HG02798 (cell line): ENCODE results near the gene UPK3BL1.
"Not testable (repeated sequence)": the region's sequence is repeated elsewhere in the genome, so short reads cannot be mapped to it uniquely, and the experiment has no call there.

Source experiments
- ATAC-seq: cut with Tn5 transposase; IDR thresholded peaks from one replicate; pipeline ENCODE4 v1.9.1; 2021; ENCODE audit warnings: mild to moderate bottlenecking; ENCODE audit not compliant: unreplicated experiment, poor library complexity

The UPK3BL1 gene, protein sequence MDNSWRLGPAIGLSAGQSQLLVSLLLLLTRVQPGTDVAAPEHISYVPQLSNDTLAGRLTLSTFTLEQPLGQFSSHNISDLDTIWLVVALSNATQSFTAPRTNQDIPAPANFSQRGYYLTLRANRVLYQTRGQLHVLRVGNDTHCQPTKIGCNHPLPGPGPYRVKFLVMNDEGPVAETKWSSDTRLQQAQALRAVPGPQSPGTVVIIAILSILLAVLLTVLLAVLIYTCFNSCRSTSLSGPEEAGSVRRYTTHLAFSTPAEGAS

DNA sequence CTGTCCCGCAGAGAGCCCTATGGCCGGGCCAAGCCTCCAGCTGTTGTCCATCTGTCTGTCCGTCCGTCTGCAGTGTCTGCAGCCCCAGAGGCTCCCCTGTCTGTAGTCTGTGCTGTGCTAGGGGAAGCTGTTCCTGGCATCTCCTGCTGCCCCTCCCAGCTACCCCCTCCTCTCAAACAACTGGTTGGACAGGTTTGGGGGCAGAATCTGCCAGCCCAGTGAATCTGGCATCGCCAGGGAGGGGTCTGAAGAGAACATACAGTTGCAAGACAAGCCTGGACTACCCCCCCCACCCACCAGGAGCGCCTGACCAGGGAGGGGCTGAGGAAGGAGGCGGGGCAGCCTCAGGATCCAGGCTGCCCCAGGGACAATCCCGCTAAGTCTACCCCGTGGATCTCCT is at the start of gene UPK3BL1:
Gene UPK3BL1 (minus strand): TSS at position 101 of the 400 bp plus-strand sequence. CDS start 50 bp downstream, at position 51.
- ATAC-seq = not testable (repeated sequence)

DNA sequence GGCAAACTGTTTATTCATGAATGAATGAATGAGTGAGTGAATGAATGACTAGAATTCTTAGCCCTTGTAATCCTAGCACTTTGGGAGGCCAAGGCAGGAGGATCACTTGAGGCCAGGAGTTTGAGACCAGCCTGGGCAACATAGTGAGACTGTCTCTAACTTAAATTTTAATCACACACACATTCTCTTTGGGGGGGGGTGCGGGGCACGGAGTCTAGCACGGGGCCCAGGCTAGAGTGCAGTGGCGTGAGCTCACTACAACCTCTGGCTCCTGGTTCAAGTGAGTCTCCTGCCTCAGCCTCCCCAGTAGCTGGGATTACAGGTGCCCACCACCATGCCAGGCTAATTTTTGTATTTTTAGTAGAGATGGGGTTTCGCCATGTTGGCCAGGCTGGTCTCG is 48.0 kb upstream of the UPK3BL1 start:
- ATAC-seq = not testable (repeated sequence)

GRCh38 chr7:102689436-102690282 is 47.1 kb upstream of the UPK3BL1 start:
- ATAC-seq = peak; percentile 67

GRCh38 chr7:102688299-102689036 is 45.9 kb upstream of the UPK3BL1 start:
- peak; percentile 77 for ATAC-seq

DNA sequence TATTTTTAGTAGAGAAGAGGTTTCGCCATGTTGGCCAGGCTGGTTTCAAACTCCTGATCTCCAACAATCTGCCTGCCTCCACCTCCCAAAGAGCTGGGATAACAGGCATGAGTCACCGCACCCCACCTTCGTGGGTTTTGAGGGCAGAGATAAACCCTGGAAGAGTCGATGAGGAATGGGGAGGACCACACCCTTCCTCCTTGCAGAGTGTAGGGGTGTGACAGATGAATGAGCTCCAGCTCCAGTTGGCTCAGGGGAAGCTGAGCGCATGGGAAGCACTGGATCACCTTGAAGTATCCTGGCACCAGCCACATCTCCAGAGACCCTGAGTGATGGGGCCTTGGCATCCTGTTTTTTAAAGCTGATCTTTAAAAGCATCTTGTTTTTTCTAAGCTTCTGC is 40.0 kb upstream of the UPK3BL1 start:
- ATAC-seq = not testable (repeated sequence)

DNA sequence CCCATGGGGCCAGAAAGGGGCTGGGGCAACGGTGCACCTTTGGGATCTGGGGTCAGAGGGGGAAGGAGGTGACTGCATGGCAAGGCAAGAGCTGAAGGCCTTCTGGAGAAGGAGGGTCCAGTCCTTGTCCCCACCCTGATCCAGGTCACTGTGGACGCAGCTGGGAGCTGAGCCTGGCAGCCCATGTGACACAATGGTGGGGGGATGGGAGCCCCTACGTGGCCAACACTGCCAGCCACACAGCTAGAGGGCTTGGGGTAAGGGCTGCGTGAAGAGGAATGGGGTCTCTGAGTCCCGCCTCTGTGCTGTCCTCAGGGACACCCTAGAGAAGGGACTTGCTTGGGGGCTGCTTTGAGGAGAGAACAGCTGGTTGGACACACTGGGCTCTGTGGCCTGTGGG is 38.2 kb upstream of the UPK3BL1 start:
- ATAC-seq = not testable (repeated sequence)

DNA sequence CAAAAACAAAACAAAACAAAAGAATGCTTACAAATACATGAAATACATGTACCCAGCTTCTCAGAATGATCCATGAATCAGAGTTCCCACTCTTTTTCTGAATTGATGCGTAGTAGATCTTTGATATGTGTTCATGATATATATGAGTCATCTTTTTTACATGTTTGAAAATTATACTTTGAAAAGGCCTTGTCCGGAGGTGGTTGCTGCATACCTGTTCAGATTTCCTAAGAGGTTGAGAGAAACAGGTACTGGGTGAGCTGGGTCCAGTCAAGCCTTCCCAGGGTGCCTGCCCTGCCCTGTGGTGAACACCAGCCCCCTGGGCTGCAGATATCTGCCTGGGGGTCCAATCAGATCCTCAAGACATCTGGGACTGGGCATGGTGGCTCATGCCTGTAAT is 33.0 kb upstream of the UPK3BL1 start:
- ATAC-seq = not testable (repeated sequence)

GRCh38 chr7:102673447-102674067 is 31.0 kb upstream of the UPK3BL1 start:
- not testable (repeated sequence) for ATAC-seq

GRCh38 chr7:102671956-102672307 is 29.3 kb upstream of the UPK3BL1 start:
- ATAC-seq = peak; percentile 34

- ATAC-seq = peak; percentile 81
Measured at GRCh38 chr7:102671166-102671955, 28.8 kb upstream of the UPK3BL1 start, which contains the start of gene POLR2J2. Gene POLR2J2, minus strand, starts transcription at chr7:102671663. Its CDS starts 62 bp downstream, at chr7:102671601.

- not testable (repeated sequence) for ATAC-seq
Measured at GRCh38 chr7:102667523-102667922, 24.9 kb upstream of the UPK3BL1 start.

GRCh38 chr7:102666850-102667249 is 24.3 kb upstream of the UPK3BL1 start:
- not testable (repeated sequence) for ATAC-seq

GRCh38 chr7:102664765-102665164 is 22.2 kb upstream of the UPK3BL1 start:
- ATAC-seq = not testable (repeated sequence)

DNA sequence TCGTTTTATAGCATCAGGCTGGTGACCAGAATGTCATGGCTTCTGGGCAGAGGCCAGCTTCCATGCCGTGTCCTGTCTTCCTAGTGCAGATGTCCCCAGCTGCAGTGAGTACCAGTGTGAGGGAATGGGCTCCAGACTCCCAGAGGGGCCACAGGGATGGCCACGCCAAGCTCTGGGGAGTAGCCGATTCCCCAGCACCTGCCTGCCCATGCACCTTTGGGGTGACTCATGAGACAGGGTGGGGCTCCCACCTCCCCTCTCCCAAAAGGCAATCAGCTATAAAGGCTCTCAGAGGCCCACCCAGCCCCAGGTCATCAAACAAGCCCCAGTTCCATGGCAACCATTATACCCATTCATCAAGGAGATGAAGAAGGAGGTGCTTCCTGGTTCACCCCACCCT is 7.3 kb upstream of the UPK3BL1 start, which contains the start of gene SPDYE2B:
Gene SPDYE2B (plus strand): TSS at position 396 of the 400 bp plus-strand sequence. CDS start 2,030 bp downstream, outside the sequence.
- ATAC-seq = not testable (repeated sequence)

- ATAC-seq = not testable (repeated sequence)
Measured at GRCh38 chr7:102647813-102648212, 5.2 kb upstream of the UPK3BL1 start.

GRCh38 chr7:102643404-102643803 is 813 bp upstream of the UPK3BL1 start:
- not testable (repeated sequence) for ATAC-seq

DNA sequence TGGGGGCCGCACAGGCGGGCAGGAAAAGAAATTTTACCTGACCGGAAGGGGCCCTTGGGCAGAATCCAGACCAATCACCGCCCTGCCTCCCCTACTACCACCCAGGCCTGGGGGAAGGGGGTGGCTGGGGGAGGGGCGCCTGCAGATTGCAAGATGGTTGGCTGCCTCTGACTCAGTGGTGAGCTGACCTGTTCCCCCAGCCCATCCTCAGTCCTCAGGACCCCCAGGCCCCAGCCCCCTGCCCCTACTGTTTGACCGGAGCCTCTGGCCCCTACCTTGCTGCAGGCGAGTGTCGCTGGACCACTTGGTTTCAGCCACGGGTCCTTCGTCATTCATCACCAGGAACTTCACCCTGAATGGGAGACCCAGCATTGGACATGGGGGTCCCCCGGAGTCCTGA is 3.7 kb downstream of the UPK3BL1 start:
- ATAC-seq = peak; percentile 3

DNA sequence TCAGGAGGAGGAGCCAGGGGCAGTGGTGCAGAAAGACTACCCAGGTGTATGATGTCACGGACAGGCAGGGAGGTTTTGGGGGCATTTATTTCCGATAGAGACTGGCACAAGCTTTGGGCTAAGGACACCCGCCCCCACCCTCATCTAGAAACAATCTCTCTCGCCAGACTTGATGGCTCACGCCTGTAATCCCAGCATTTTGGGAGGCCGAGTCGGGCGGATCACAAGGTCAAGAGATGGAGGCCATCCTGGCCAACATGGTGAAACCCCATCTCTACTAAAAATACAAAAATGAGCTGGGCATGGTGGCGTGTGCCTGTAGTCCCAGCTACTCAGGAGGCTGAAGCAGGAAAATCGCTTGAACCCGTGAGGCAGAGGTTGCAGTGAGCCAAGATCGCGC is 5.6 kb downstream of the UPK3BL1 start:
- ATAC-seq = not testable (repeated sequence)

GRCh38 chr7:102635354-102635753 is 7.2 kb downstream of the UPK3BL1 start:
- ATAC-seq = not testable (repeated sequence)
